HEK293 (cell line): ENCODE measurements around the gene CABCOCO1.

Experiments used
- CTCF ChIA-PET: fragments of 350-600 bp; formaldehyde crosslinking; extraction: SDS; loops from one replicate; lab custom pipeline; 2021; ENCODE audit warnings: antibody characterized with exemption; lab: Yijun Ruan, JAX
- POLR2A ChIA-PET: fragments of 300-600 bp; formaldehyde crosslinking; extraction: SDS; loops from one replicate; lab custom pipeline; 2020; ENCODE audit warnings: antibody characterized with exemption, inconsistent platforms; lab: Yijun Ruan, JAX
- H3K27ac ChIP-seq: fragments of 200-500 bp; sonication (Bioruptor generic); 2 replicates; pipeline ENCODE4 v1.5.1; 2014; ENCODE audit warnings: low read depth, low read length, control low read depth, inconsistent platforms; ENCODE audit errors: extremely low read depth
- H3K36me3 ChIP-seq, 2 experiments: fragments of 200-500 bp in 1 of 2; sonication (Bioruptor generic) in 1 of 2; 1 replicate in 1 of 2; 2 replicates in 1 of 2; pipeline ENCODE4 v1.5.1; 2014 to 2017; ENCODE audit warnings: inconsistent platforms in 2 of 2, low read length in 2 of 2; ENCODE audit not compliant: control insufficient read depth in 2 of 2, insufficient read depth in 1 of 2
- H3K4me1 ChIP-seq: fragments of 200-500 bp; sonication (Bioruptor generic); 2 replicates; pipeline ENCODE4 v1.5.1; 2014; ENCODE audit warnings: mild to moderate bottlenecking, low read length, inconsistent platforms; ENCODE audit not compliant: control insufficient read depth, insufficient read depth
- H3K4me3 ChIP-seq: 2 replicates; pipeline ENCODE4 v1.5.1; 2011; ENCODE audit warnings: low read depth, mild to moderate bottlenecking, control low read depth, low read length, moderate library complexity
- H3K9me3 ChIP-seq: fragments of 200-500 bp; sonication (Bioruptor generic); 2 replicates; pipeline ENCODE4 v1.5.1; 2014; ENCODE audit warnings: low read depth, low read length, inconsistent platforms; ENCODE audit not compliant: control insufficient read depth, insufficient read depth
- GLIS1 ChIP-seq: fragments of 450-650 bp; formaldehyde crosslinking; IDR thresholded peaks from 2 replicates; pipeline ENCODE4 v1.5.1; 2016; ENCODE audit warnings: missing biosample characterization, missing genetic modification characterization
- ZBTB48 ChIP-seq: fragments of 450-650 bp; formaldehyde crosslinking; IDR thresholded peaks from 2 replicates; pipeline ENCODE4 v1.5.1; 2016; ENCODE audit warnings: missing biosample characterization, missing genetic modification characterization
- ZBTB8A ChIP-seq: fragments of 450-650 bp; formaldehyde crosslinking; IDR thresholded peaks from 2 replicates; pipeline ENCODE4 v1.5.1; 2016; ENCODE audit warnings: missing biosample characterization, missing genetic modification characterization
- ZNF140 ChIP-seq: fragments of 450-650 bp; formaldehyde crosslinking; IDR thresholded peaks from 2 replicates; pipeline ENCODE4 v1.5.1; 2016; ENCODE audit warnings: missing biosample characterization, missing genetic modification characterization
- ZNF239 ChIP-seq: fragments of 450-650 bp; formaldehyde crosslinking; IDR thresholded peaks from 2 replicates; pipeline ENCODE4 v1.5.1; 2016; ENCODE audit warnings: missing biosample characterization, missing genetic modification characterization
- ZNF292 ChIP-seq: fragments of 450-650 bp; formaldehyde crosslinking; IDR thresholded peaks from 2 replicates; pipeline ENCODE4 v1.5.1; 2016; ENCODE audit warnings: low read depth, missing biosample characterization, missing genetic modification characterization, borderline replicate concordance
- ZNF548 ChIP-seq: fragments of 450-650 bp; formaldehyde crosslinking; IDR thresholded peaks from 2 replicates; pipeline ENCODE4 v1.5.1; 2016; ENCODE audit warnings: missing biosample characterization, missing genetic modification characterization
- ZNF621 ChIP-seq: fragments of 450-650 bp; formaldehyde crosslinking; IDR thresholded peaks from 2 replicates; pipeline ENCODE4 v1.5.1; 2017; ENCODE audit warnings: missing biosample characterization, missing genetic modification characterization
- ZNF623 ChIP-seq: fragments of 450-650 bp; formaldehyde crosslinking; IDR thresholded peaks from 2 replicates; pipeline ENCODE4 v1.5.1; 2016; ENCODE audit warnings: missing biosample characterization, missing genetic modification characterization
- ZNF626 ChIP-seq: fragments of 450-650 bp; sonication (Bioruptor Pico); formaldehyde crosslinking; IDR thresholded peaks from 2 replicates; pipeline ENCODE4 v1.5.1; 2018; ENCODE audit warnings: missing biosample characterization, missing genetic modification characterization, inconsistent platforms
- ZNF654 ChIP-seq: fragments of 450-650 bp; formaldehyde crosslinking; IDR thresholded peaks from 2 replicates; pipeline ENCODE4 v1.5.1; 2016; ENCODE audit warnings: low read depth, missing biosample characterization, missing genetic modification characterization
- TF ChIP-seq, protein P1 (sequence below): fragments of 450-650 bp; formaldehyde crosslinking; IDR thresholded peaks from 2 replicates; pipeline ENCODE4 v1.5.1; 2017; ENCODE audit warnings: missing biosample characterization, missing genetic modification characterization
- TF ChIP-seq, protein P2 (sequence below): fragments of 450-650 bp; formaldehyde crosslinking; IDR thresholded peaks from 2 replicates; pipeline ENCODE4 v1.5.1; 2016; ENCODE audit warnings: missing biosample characterization, missing genetic modification characterization
- TF ChIP-seq, protein P3 (sequence below): fragments of 450-650 bp; formaldehyde crosslinking; IDR thresholded peaks from 2 replicates; pipeline ENCODE4 v1.5.1; 2016; ENCODE audit warnings: missing biosample characterization, missing genetic modification characterization
- TF ChIP-seq, protein P4 (sequence below): IDR thresholded peaks from 2 replicates; pipeline ENCODE4 v1.6.1; 2011; ENCODE audit warnings: mild to moderate bottlenecking, low read depth, low read length, borderline replicate concordance
- TF ChIP-seq, protein P5 (sequence below): fragments of 450-650 bp; formaldehyde crosslinking; IDR thresholded peaks from 2 replicates; pipeline ENCODE4 v1.5.1; 2016; ENCODE audit warnings: missing biosample characterization, missing genetic modification characterization

CABCOCO1 gene

DNA sequence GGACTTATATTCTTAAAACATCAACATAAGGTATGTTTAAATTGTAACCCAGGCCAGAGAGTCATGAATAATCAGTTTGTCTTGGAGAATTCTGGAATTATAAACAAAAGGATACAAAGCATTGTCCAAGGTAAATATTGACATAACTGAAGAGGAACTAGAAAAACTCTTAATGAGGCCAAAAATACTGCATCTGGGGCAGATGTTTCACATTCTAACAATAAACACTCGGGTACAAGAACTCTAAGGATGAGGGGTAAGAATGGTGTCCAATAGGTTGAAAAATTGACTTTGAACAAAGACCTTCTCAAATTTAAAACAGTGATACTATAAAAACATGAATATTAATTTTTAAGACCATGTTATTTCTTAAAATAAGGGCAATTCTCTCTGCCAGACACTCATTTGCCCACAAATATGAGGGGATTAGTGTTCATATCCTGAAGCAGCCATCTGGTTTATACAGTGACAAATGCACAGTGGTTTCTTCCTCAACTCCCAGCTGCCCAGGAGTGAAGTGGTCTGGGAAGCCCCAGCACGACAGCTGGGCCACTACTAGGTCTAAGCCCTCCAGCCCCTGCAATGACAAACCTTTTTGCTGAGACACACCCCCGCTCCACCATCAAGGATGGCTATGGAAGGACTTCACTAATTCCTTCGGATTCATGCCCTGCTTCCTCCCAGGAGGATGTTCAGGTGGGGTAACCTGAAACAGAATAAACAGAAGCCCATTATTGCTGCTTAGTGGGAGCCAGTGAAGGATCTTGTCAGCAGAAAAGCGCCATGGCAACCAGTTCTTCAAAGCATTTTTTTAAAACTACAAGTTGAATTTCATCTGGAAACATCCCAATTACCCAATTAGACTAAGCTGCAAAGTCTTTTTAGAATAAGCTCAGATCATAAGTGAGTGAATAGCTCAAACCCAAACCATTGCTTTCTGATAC is 131.3 kb downstream of the CABCOCO1 start:
- POLR2A ChIA-PET: no interaction called here
- H3K27ac ChIP-seq: no peak overlapping the region
- no peaks in the 10 kb centered on the region for H3K9me3 ChIP-seq
- H3K4me3 ChIP-seq: no peak overlapping the region
- CTCF ChIA-PET: interaction anchor here (0.7 to 0.8 kb wide), 3 partner anchors 10 to 496 kb away, joined by 3 to 4 read pairs (median 4); no protein-coding TSS in a partner anchor
- TF ChIP-seq, protein P1, sequence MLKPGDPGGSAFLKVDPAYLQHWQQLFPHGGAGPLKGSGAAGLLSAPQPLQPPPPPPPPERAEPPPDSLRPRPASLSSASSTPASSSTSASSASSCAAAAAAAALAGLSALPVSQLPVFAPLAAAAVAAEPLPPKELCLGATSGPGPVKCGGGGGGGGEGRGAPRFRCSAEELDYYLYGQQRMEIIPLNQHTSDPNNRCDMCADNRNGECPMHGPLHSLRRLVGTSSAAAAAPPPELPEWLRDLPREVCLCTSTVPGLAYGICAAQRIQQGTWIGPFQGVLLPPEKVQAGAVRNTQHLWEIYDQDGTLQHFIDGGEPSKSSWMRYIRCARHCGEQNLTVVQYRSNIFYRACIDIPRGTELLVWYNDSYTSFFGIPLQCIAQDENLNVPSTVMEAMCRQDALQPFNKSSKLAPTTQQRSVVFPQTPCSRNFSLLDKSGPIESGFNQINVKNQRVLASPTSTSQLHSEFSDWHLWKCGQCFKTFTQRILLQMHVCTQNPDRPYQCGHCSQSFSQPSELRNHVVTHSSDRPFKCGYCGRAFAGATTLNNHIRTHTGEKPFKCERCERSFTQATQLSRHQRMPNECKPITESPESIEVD (tag by site-specific recombination): peak; percentile 76
- TF ChIP-seq, protein P2, sequence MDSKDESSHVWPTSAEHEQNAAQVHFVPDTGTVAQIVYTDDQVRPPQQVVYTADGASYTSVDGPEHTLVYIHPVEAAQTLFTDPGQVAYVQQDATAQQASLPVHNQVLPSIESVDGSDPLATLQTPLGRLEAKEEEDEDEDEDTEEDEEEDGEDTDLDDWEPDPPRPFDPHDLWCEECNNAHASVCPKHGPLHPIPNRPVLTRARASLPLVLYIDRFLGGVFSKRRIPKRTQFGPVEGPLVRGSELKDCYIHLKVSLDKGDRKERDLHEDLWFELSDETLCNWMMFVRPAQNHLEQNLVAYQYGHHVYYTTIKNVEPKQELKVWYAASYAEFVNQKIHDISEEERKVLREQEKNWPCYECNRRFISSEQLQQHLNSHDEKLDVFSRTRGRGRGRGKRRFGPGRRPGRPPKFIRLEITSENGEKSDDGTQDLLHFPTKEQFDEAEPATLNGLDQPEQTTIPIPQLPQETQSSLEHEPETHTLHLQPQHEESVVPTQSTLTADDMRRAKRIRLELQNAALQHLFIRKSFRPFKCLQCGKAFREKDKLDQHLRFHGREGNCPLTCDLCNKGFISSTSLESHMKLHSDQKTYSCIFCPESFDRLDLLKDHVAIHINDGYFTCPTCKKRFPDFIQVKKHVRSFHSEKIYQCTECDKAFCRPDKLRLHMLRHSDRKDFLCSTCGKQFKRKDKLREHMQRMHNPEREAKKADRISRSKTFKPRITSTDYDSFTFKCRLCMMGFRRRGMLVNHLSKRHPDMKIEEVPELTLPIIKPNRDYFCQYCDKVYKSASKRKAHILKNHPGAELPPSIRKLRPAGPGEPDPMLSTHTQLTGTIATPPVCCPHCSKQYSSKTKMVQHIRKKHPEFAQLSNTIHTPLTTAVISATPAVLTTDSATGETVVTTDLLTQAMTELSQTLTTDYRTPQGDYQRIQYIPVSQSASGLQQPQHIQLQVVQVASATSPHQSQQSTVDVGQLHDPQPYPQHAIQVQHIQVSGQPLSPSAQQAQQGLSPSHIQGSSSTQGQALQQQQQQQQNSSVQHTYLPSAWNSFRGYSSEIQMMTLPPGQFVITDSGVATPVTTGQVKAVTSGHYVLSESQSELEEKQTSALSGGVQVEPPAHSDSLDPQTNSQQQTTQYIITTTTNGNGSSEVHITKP (tag by site-specific recombination): 0 out of 2 replicates have a peak, but pooled peaks have one; percentile 31
- TF ChIP-seq GLIS1 (tag by site-specific recombination): peak; percentile 52
- no peak for TF ChIP-seq ZNF654 (tag by site-specific recombination)
- no peaks in the 10 kb centered on the region for H3K36me3 ChIP-seq
- 0 out of 2 replicates have a peak, but pooled peaks cover 3% of the 10 kb centered on the region for H3K4me1 ChIP-seq

DNA sequence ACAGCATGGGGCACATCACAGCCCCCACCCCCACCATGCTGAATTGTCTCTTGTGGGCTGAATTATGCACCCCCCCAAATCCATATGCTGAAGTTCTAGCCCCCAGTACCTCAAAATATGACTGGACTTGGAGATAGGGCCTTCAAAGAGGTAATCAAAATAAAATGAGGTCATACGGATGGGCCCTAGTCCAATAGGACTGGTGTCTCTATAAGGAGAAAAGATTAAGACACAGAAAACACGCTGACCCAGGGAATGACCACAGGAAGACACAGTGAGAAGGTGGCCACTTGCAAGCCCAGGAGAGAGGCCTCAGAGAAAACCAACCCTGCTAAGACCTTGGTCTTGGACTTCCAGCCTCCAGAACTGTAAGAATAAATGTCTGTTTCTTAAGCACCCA is 132.4 kb downstream of the CABCOCO1 start:
- H3K27ac ChIP-seq: no peak overlapping the region
- CTCF ChIA-PET: interaction anchor here (0.7 kb wide), 2 partner anchors 8 to 495 kb away, joined by 4 read pairs; no protein-coding TSS in a partner anchor
- POLR2A ChIA-PET: no interaction called here
- TF ChIP-seq, protein P3, sequence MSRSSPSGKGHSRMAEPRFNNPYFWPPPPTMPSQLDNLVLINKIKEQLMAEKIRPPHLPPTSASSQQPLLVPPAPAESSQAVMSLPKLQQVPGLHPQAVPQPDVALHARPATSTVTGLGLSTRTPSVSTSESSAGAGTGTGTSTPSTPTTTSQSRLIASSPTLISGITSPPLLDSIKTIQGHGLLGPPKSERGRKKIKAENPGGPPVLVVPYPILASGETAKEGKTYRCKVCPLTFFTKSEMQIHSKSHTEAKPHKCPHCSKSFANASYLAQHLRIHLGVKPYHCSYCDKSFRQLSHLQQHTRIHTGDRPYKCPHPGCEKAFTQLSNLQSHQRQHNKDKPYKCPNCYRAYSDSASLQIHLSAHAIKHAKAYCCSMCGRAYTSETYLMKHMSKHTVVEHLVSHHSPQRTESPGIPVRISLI (tag by site-specific recombination): no peak
- peak; percentile 80 for TF ChIP-seq ZNF548 (tag by site-specific recombination)
- no peaks in the 10 kb centered on the region for H3K36me3 ChIP-seq
- no peak overlapping the region for H3K4me3 ChIP-seq
- no peaks in the 10 kb centered on the region for H3K9me3 ChIP-seq
- H3K4me1 ChIP-seq: 0 out of 2 replicates have a peak, but pooled peaks cover 3% of the 10 kb centered on the region

DNA sequence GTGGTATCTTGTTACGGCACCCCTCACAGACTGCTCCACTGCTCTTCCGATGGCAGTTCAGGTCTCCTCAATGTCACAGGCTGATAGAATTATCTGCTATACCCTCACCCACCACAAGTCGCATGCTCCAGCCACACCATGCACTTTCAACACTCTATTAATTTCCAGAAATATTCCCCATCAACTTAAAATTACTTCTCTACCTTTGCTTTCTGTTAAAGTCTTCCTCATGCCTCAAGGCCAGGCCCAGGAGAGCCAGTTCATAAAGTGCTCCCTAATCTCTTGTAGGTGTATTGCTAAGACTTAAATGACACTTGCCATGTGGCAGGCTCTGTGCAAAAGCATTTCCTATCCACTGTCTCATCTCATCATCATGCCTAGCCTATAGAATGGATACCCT is 132.8 kb downstream of the CABCOCO1 start:
- 0 out of 2 replicates have a peak, but pooled peaks cover 3% of the 10 kb centered on the region for H3K4me1 ChIP-seq
- TF ChIP-seq ZNF239 (tag by site-specific recombination) (no peak), ZNF292 (tag by site-specific recombination) (no peak)
- TF ChIP-seq, all 188 proteins: peak for 0
- Histone ChIP-seq H3K4me3 (no peak overlapping the region), H3K27ac (no peak overlapping the region), H3K36me3 (no peaks in the 10 kb centered on the region), H3K9me3 (no peaks in the 10 kb centered on the region)
- ChIA-PET POLR2A (no interaction called here), CTCF (no interaction called here)

DNA sequence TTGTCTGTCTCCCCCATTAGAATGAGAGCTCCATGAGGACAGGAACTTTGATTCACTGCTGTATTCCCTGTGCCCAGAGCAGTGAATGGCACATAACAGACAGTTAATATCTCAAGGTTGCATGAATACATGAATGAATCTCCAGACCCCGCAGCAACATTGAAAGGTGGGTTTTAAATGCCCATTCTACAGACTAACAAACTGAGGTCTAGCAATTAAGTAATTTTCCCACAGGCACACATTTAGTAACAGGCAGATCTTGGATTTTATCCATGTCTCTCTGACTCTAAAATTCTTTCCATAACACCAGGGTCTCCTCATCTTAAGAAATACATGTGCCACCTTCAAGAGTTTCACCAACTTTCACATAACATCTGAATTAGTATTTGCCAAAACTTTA is 134.1 kb downstream of the CABCOCO1 start:
- H3K4me3 ChIP-seq: no peak overlapping the region
- no peaks in the 10 kb centered on the region for H3K9me3 ChIP-seq
- H3K27ac ChIP-seq: no peak overlapping the region
- ChIA-PET POLR2A (no interaction called here), CTCF (no interaction called here)
- H3K4me1 ChIP-seq: 0 out of 2 replicates have a peak, but pooled peaks cover 3% of the 10 kb centered on the region
- no peaks in the 10 kb centered on the region for H3K36me3 ChIP-seq
- TF ChIP-seq ZNF626: no peak
- TF ChIP-seq, protein P4, sequence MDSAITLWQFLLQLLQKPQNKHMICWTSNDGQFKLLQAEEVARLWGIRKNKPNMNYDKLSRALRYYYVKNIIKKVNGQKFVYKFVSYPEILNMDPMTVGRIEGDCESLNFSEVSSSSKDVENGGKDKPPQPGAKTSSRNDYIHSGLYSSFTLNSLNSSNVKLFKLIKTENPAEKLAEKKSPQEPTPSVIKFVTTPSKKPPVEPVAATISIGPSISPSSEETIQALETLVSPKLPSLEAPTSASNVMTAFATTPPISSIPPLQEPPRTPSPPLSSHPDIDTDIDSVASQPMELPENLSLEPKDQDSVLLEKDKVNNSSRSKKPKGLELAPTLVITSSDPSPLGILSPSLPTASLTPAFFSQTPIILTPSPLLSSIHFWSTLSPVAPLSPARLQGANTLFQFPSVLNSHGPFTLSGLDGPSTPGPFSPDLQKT: no peak
- TF ChIP-seq ZBTB8A (tag by site-specific recombination): no peak
- TF ChIP-seq, protein P5, sequence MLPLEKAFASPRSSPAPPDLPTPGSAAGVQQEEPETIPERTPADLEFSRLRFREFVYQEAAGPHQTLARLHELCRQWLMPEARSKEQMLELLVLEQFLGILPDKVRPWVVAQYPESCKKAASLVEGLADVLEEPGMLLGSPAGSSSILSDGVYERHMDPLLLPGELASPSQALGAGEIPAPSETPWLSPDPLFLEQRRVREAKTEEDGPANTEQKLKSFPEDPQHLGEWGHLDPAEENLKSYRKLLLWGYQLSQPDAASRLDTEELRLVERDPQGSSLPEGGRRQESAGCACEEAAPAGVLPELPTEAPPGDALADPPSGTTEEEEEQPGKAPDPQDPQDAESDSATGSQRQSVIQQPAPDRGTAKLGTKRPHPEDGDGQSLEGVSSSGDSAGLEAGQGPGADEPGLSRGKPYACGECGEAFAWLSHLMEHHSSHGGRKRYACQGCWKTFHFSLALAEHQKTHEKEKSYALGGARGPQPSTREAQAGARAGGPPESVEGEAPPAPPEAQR (tag by site-specific recombination): no peak
- no peak for TF ChIP-seq ZNF623 (tag by site-specific recombination)
- TF ChIP-seq ZNF621 (tag by site-specific recombination): no peak
- TF ChIP-seq ZNF140 (tag by site-specific recombination): no peak
- no peak for TF ChIP-seq ZBTB48
